ENCODE data around the gene PARP1.

PARP1 gene

GRCh38 chr1:226397955-226398636 is 9.8 kb downstream of the PARP1 start:
- in situ Hi-C loops (cut with HindIII; ENCODE audit: low sequenced_read_pairs), result no loop called here
- DNase-seq (ENCODE audit: low read depth), result no peak
- no peak overlapping the region for H3K4me3 ChIP-seq (ENCODE audit: low read depth, low read length)
- no peak for TF ChIP-seq CTCF (IDR thresholded peaks at IDR 0.05; ENCODE audit: low read depth, low read length, missing control alignments)

- in situ Hi-C loops (cut with HindIII; ENCODE audit: low sequenced_read_pairs), result no loop called here
- no peak for TF ChIP-seq CTCF (IDR thresholded peaks at IDR 0.05; ENCODE audit: low read depth, low read length, missing control alignments)
- H3K4me3 ChIP-seq (ENCODE audit: low read depth, low read length), result no peak overlapping the region
- DNase-seq (ENCODE audit: low read depth), result no peak
Measured at GRCh38 chr1:226397011-226397926, 10.6 kb downstream of the PARP1 start.

DNA sequence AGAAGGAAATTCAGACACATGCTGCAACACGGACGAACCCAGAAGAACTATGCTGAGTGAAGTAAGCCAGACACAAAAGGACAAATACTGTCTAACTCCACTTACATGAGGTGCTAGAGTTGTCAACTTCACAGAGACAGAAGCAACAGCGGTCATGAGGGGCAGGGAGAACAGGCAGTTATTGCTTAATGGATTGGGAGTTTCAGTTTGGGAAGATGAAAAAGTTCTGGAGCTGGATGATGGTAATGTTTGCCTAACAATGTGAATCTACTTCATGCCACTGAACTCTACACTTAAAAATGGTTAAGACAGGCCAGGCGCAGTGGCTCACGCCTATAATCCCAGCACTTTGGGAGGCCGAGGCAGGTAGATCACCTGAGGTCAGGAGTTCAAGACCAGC is 12.1 kb downstream of the PARP1 start:
- in situ Hi-C loops (cut with HindIII; ENCODE audit: low sequenced_read_pairs), result no loop called here
- TF ChIP-seq CTCF (IDR thresholded peaks at IDR 0.05; ENCODE audit: low read depth, low read length, missing control alignments), result no peak
- no peak for DNase-seq (ENCODE audit: low read depth)
- no peak overlapping the region for H3K4me3 ChIP-seq (ENCODE audit: low read depth, low read length)

GRCh38 chr1:226394462-226394861 is 13.4 kb downstream of the PARP1 start:
- TF ChIP-seq CTCF (IDR thresholded peaks at IDR 0.05; ENCODE audit: low read depth, low read length, missing control alignments), result no peak
- DNase-seq (ENCODE audit: low read depth), result no peak
- in situ Hi-C loops (cut with HindIII; ENCODE audit: low sequenced_read_pairs), result no loop called here
- no peak overlapping the region for H3K4me3 ChIP-seq (ENCODE audit: low read depth, low read length)

DNA sequence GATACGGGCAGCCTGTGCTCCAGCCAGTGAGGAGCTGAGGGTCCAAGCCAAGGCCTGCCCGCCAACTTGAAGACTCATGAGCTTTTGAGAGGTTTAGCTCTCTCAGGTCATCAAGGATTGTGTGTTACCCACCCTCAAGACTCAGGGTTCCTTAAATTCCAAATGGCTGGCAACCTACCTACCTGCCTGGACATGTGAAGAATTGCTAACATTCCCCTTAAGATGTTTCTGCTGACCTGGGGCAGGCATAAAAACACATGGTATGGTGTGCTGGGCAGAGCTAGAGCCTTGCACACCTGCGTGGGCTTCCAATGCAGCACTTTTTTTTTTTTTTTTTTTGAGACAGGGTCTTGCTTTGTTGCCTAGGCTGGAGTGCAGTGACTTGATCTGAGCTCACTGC is 17.2 kb downstream of the PARP1 start:
- H3K4me3 ChIP-seq (ENCODE audit: low read depth, low read length), result no peak overlapping the region
- DNase-seq (ENCODE audit: low read depth), result no peak
- TF ChIP-seq CTCF (IDR thresholded peaks at IDR 0.05; ENCODE audit: low read depth, low read length, missing control alignments), result no peak
- in situ Hi-C loops (cut with HindIII; ENCODE audit: low sequenced_read_pairs), result no loop called here

- DNase-seq (ENCODE audit: low read depth), result no peak
- in situ Hi-C loops (cut with HindIII; ENCODE audit: low sequenced_read_pairs), result no loop called here
- no peak overlapping the region for H3K4me3 ChIP-seq (ENCODE audit: low read depth, low read length)
- no peak for TF ChIP-seq CTCF (IDR thresholded peaks at IDR 0.05; ENCODE audit: low read depth, low read length, missing control alignments)
Measured at GRCh38 chr1:226388131-226388530, 19.8 kb downstream of the PARP1 start.

Measured in astrocyte of the cerebellum (primary cell).